HS-27A (cell line): ENCODE data around the gene DENND6A.
"Not testable (repeated sequence)": the region's sequence is repeated elsewhere in the genome, so short reads cannot be mapped to it uniquely, and the experiment has no call there.

Experiments
- DNase-seq: peaks from one replicate; pipeline ENCODE4 v3.0.0-alpha.2; 2012; ENCODE audit warnings: low read depth, missing footprints

DENND6A gene

GRCh38 chr3:57692396-57693147 lies at the start of gene DENND6A:
Gene DENND6A, minus strand, starts transcription at chr3:57693077. Its CDS starts 59 bp downstream, at chr3:57693018.
- DNase-seq, result peak; percentile 81

GRCh38 chr3:57740027-57740426 lies 47.1 kb upstream of the DENND6A start:
- DNase-seq, result no peak

GRCh38 chr3:57738391-57738790 lies 45.5 kb upstream of the DENND6A start:
- no peak for DNase-seq

GRCh38 chr3:57737840-57738239 lies 45.0 kb upstream of the DENND6A start:
- DNase-seq, result no peak

GRCh38 chr3:57735405-57735804 lies 42.5 kb upstream of the DENND6A start:
- no peak for DNase-seq

GRCh38 chr3:57733790-57734189 lies 40.9 kb upstream of the DENND6A start:
- no peak for DNase-seq

- no peak for DNase-seq
Observed at GRCh38 chr3:57731311-57731710, 38.4 kb upstream of the DENND6A start.

GRCh38 chr3:57730682-57731081 lies 37.8 kb upstream of the DENND6A start:
- DNase-seq, result no peak

GRCh38 chr3:57729334-57730045 lies 36.6 kb upstream of the DENND6A start:
- no peak for DNase-seq

- no peak for DNase-seq
Observed at GRCh38 chr3:57727106-57727505, 34.2 kb upstream of the DENND6A start.

- no peak for DNase-seq
Observed at GRCh38 chr3:57726397-57726796, 33.5 kb upstream of the DENND6A start.

- no peak for DNase-seq
Observed at GRCh38 chr3:57718118-57718517, 25.2 kb upstream of the DENND6A start.

- DNase-seq, result no peak
Observed at GRCh38 chr3:57717205-57717868, 24.5 kb upstream of the DENND6A start.

GRCh38 chr3:57715686-57716085 lies 22.8 kb upstream of the DENND6A start:
- DNase-seq, result no peak

GRCh38 chr3:57709559-57709958 lies 16.7 kb upstream of the DENND6A start:
- DNase-seq, result no peak

- no peak for DNase-seq
Observed at GRCh38 chr3:57709031-57709430, 16.2 kb upstream of the DENND6A start.

GRCh38 chr3:57706462-57706861 lies 13.6 kb upstream of the DENND6A start:
- DNase-seq, result no peak

GRCh38 chr3:57705351-57705750 lies 12.5 kb upstream of the DENND6A start:
- DNase-seq, result not testable (repeated sequence)

GRCh38 chr3:57701781-57702180 lies 8.9 kb upstream of the DENND6A start:
- no peak for DNase-seq

GRCh38 chr3:57700737-57701136 lies 7.9 kb upstream of the DENND6A start:
- no peak for DNase-seq

GRCh38 chr3:57699591-57699990 lies 6.7 kb upstream of the DENND6A start:
- no peak for DNase-seq

- DNase-seq, result no peak
Observed at GRCh38 chr3:57696801-57697321, 4.0 kb upstream of the DENND6A start.

- no peak for DNase-seq
Observed at GRCh38 chr3:57694146-57694545, 1.3 kb upstream of the DENND6A start.
